SK-N-MC (cell line): ENCODE results near the gene EEIG2.
"Not testable (repeated sequence)": the region's sequence is repeated elsewhere in the genome, so short reads cannot be mapped to it uniquely, and the experiment has no call there.

Experiments
- DNase-seq: peaks from one replicate; pipeline ENCODE4 v3.0.0-alpha.2; 2011; ENCODE audit warnings: low read depth, low spot score
- H3K27ac ChIP-seq: fragments of 200-600 bp; sonication (generic); 2 replicates; pipeline ENCODE4 v1.5.1; 2016; ENCODE audit warnings: mixed run types
- H3K36me3 ChIP-seq: fragments of 200-600 bp; sonication (generic); 2 replicates; pipeline ENCODE4 v1.6.1; 2017; ENCODE audit warnings: antibody characterized with exemption, low read length, mixed read lengths; ENCODE audit not compliant: insufficient read depth
- H3K4me3 ChIP-seq: fragments of 200-600 bp; sonication (generic); 2 replicates; pipeline ENCODE4 v1.5.1; 2016
- H3K9ac ChIP-seq: fragments of 200-600 bp; sonication (generic); 2 replicates; pipeline ENCODE4 v1.8.0; 2017; ENCODE audit warnings: mixed run types, mixed read lengths; ENCODE audit not compliant: insufficient read length
- H3K9me3 ChIP-seq: fragments of 200-600 bp; sonication (generic); 2 replicates; pipeline ENCODE4 v1.6.1; 2017; ENCODE audit warnings: low read depth, mild to moderate bottlenecking, antibody characterized with exemption, low read length, moderate library complexity, mixed read lengths
- EZH2 ChIP-seq: fragments of 200-600 bp; sonication (generic); IDR thresholded peaks from one replicate; pipeline ENCODE4 v1.6.1; 2017; ENCODE audit warnings: antibody characterized with exemption
- FOXP2 ChIP-seq: optimal IDR thresholded peaks from 2 replicates; pipeline ENCODE3; 2011; ENCODE audit warnings: mild to moderate bottlenecking, moderate library complexity; ENCODE audit not compliant: insufficient read depth; ENCODE audit errors: extremely low read length, control extremely low read depth
- POLR2AphosphoS5 ChIP-seq: IDR thresholded peaks from 2 replicates; pipeline ENCODE4 v1.6.1; 2012; ENCODE audit warnings: mild to moderate bottlenecking, low read depth, low read length, borderline replicate concordance

The EEIG2 gene

GRCh38 chr1:108537976-108538375, 21.9 kb upstream of the EEIG2 start:
- no peak for TF ChIP-seq EZH2
- no peak for TF ChIP-seq FOXP2
- TF ChIP-seq POLR2AphosphoS5, result no peak
- H3K27ac ChIP-seq, result no peak overlapping the region
- no peaks in the 10 kb centered on the region for H3K9me3 ChIP-seq
- no peak overlapping the region for H3K4me3 ChIP-seq
- peak; percentile 45 for DNase-seq
- H3K9ac ChIP-seq, result no peak overlapping the region
- no peaks in the 10 kb centered on the region for H3K36me3 ChIP-seq

GRCh38 chr1:108540977-108541376, 18.9 kb upstream of the EEIG2 start:
- no peaks in the 10 kb centered on the region for H3K9me3 ChIP-seq
- no peak overlapping the region for H3K4me3 ChIP-seq
- DNase-seq, result no peak
- no peak for TF ChIP-seq EZH2
- H3K27ac ChIP-seq, result no peak overlapping the region
- no peak overlapping the region for H3K9ac ChIP-seq
- H3K36me3 ChIP-seq, result no peaks in the 10 kb centered on the region

DNA sequence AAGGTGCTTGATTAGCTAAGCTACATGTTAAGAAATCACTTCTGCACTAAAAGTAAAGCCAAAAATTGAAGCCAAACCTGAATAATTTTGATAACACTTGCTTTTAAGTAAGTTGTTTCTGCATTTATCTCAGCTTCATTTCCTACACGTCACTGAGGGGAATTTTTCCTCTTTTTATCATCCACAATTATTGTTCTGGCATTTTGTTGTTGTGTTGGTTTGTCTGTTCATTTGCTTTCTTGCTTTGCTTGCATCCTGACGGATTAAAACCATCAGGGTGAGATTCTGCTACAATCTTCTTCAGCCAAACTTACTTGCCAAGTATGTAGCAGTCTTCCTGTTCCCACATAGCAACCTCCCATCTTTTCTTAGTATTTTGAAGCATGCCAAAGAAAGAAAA, 18.0 kb upstream of the EEIG2 start:
- no peak for TF ChIP-seq POLR2AphosphoS5
- no peak for TF ChIP-seq FOXP2
- TF ChIP-seq EZH2, result no peak
- H3K4me3 ChIP-seq, result no peak overlapping the region
- H3K27ac ChIP-seq, result no peak overlapping the region
- no peak overlapping the region for H3K9ac ChIP-seq
- no peaks in the 10 kb centered on the region for H3K36me3 ChIP-seq
- DNase-seq, result no peak
- no peaks in the 10 kb centered on the region for H3K9me3 ChIP-seq

DNA sequence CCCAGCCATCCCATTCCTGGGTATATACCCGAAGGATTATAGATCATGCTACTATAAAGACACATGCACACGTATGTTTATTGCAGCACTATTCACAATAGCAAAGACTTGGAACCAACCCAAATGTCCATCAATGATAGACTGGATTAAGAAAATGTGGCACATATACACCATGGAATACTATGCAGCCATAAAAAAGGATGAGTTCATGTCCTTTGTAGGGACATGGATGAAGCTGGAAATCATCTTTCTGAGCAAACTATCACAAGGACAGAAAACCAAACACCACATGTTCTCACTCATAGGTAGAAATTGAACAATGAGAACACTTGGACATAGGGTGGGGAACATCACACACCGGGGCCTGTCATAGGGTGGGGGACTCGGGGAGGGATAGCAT, 12.4 kb upstream of the EEIG2 start:
- H3K27ac ChIP-seq, H3K36me3 ChIP-seq, H3K9me3 ChIP-seq, DNase-seq, H3K9ac ChIP-seq, H3K4me3 ChIP-seq: not testable (repeated sequence)

GRCh38 chr1:108551137-108551862, 8.6 kb upstream of the EEIG2 start:
- TF ChIP-seq POLR2AphosphoS5 (no peak), FOXP2 (no peak), EZH2 (no peak)
- no peak overlapping the region for H3K9ac ChIP-seq
- DNase-seq, result no peak

GRCh38 chr1:108553905-108554304, 6.0 kb upstream of the EEIG2 start:
- no peak for DNase-seq
- H3K9ac ChIP-seq, result no peak overlapping the region
- no peaks in the 10 kb centered on the region for H3K9me3 ChIP-seq
- no peak for TF ChIP-seq FOXP2
- H3K36me3 ChIP-seq, result no peaks in the 10 kb centered on the region
- no peak overlapping the region for H3K4me3 ChIP-seq
- no peak overlapping the region for H3K27ac ChIP-seq

More at GRCh38 chr1:108551137-108551862, 8.6 kb upstream of the EEIG2 start:
- H3K9me3 ChIP-seq, result no peaks in the 10 kb centered on the region
- no peaks in the 10 kb centered on the region for H3K36me3 ChIP-seq
- no peak overlapping the region for H3K4me3 ChIP-seq
- no peak overlapping the region for H3K27ac ChIP-seq

DNA sequence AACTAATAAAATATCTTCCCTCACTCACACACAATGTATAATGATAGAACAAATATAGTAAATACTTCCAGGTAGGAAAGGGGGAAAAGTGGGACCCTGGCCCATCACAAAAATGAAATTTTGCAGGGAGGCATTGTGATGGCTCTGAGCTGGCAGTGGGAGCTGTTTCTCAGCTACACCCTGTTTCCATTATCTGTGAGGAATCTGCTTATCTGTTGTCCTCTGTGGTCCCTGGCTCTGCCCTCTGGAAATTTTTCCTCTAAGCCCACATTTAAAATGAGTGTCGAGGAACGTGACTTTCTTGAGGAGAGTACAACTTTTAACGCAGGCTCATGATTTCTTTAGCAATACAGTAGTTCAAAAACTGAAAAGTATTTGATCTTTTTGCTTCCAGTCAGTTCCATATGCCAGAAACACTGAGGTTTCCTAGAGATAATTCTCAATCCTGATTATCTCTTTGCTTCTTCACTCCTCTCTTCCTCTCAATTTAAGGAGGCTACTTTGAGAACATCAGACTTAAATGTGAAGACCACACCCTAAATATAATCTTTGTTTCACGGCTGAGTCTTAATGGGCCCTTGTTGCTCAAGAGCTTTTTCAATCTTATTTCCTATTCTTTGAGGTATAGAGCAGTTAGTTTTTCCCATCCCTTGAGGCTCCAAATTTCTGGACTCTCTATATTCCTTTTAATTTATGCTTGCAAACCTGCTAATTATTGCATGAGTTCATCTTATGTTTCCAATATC, 5.0 kb upstream of the EEIG2 start:
- no peak overlapping the region for H3K9ac ChIP-seq
- no peaks in the 10 kb centered on the region for H3K36me3 ChIP-seq
- TF ChIP-seq POLR2AphosphoS5 (no peak), EZH2 (no peak), FOXP2 (no peak)
- H3K27ac ChIP-seq, result no peak overlapping the region
- no peak for DNase-seq
- H3K9me3 ChIP-seq, result no peaks in the 10 kb centered on the region
- no peak overlapping the region for H3K4me3 ChIP-seq

DNA sequence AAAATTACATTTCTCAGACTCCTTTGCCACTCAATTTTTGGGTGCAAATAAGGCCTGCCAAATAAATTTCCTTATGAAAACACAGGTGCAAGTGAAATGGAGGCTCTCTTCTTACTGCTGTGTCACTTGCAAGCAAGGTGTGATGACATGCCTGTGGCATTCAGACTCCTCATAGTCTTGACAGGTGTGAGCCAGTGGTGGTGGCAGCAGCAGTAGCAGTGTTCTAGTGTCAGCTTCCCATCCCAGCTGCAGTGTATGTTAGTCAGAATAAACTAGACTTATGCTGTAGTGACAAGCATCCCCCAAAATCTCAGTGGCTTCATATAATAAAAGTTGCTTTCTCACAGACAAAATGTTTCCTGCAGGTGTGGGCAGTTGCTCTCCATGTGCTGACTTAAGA, 3.8 kb upstream of the EEIG2 start:
- TF ChIP-seq FOXP2, result no peak
- no peak for TF ChIP-seq EZH2
- no peak for TF ChIP-seq POLR2AphosphoS5
- no peaks in the 10 kb centered on the region for H3K9me3 ChIP-seq
- DNase-seq, result no peak
- H3K36me3 ChIP-seq, result no peaks in the 10 kb centered on the region
- no peak overlapping the region for H3K4me3 ChIP-seq
- no peak overlapping the region for H3K27ac ChIP-seq
- H3K9ac ChIP-seq, result no peak overlapping the region

DNA sequence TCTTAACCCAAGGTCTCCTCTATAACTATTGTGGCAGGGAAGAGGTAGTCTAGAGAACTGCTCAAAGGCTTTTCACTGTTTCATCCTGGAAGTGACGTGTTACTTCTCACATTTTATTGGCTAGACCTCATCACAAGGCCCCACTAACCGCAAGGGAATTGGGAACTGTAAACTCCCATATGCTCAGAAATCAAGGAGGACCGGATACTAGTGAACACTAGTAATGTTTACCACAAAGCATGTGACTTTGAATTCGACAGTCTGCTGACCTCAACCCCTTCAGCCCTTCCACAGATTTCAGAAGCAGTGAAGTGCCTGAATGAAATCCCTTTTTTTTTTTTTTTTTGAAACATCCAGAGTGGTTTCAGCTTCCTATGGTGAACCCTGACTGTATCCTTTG, 3.4 kb upstream of the EEIG2 start:
- H3K27ac ChIP-seq, result no peak overlapping the region
- no peaks in the 10 kb centered on the region for H3K9me3 ChIP-seq
- TF ChIP-seq EZH2, result no peak
- TF ChIP-seq FOXP2, result no peak
- no peak for TF ChIP-seq POLR2AphosphoS5
- no peak overlapping the region for H3K9ac ChIP-seq
- no peaks in the 10 kb centered on the region for H3K36me3 ChIP-seq
- H3K4me3 ChIP-seq, result no peak overlapping the region
- no peak for DNase-seq
